Peyer's patch (tissue), 4 donors: ENCODE measurements around the gene CMPK2. TPM values are rescaled to one million over a fixed set of nuclear protein-coding genes. Genes with fewer than 3 reads are reported as not detected.

ENCODE experiments used
- DNase-seq, 3 donors: peaks; one replicate each; pipeline ENCODE4 v3.0.0-alpha.2; 2017 to 2019
- H3K27ac ChIP-seq, 4 donors: fragments of 200-600 bp; sonication (generic); one replicate each; pipeline ENCODE4 v1.5.1; 2016 to 2019
- H3K27me3 ChIP-seq, 2 donors: fragments of 200-600 bp; sonication (generic); one replicate each; pipeline ENCODE4 v1.5.1; 2019
- H3K36me3 ChIP-seq, 3 donors: fragments of 200-600 bp; sonication (generic); one replicate each; pipeline ENCODE4 v1.5.1; 2016 to 2019
- H3K4me1 ChIP-seq, 4 donors: fragments of 200-600 bp; sonication (generic); one replicate each; pipeline ENCODE4 v1.5.1; 2016 to 2019
- H3K4me3 ChIP-seq, 4 donors: fragments of 200-600 bp; sonication (generic); 1 replicate in 3 of 4; 2 replicates in 1 of 4; pipeline ENCODE4 v1.5.1; 2016 to 2019; ENCODE audit warnings: mild to moderate bottlenecking in 1 of 4
- H3K9me3 ChIP-seq, 4 donors: fragments of 200-600 bp; sonication (generic); one replicate each; pipeline ENCODE4 v1.5.1; 2016 to 2019; ENCODE audit warnings: mild to moderate bottlenecking in 1 of 4
- POLR2A ChIP-seq, 2 donors: fragments of 450-650 bp; IDR thresholded peaks; one replicate each; pipeline ENCODE4 v1.5.1; 2017; ENCODE audit warnings: antibody characterized with exemption in 2 of 2, mild to moderate bottlenecking in 2 of 2, moderate library complexity in 2 of 2
- total RNA-seq, 4 donors: library from RNA; depleted of rRNA; stranded (reverse); fragments of >200 nt; gene quantifications; one replicate each; pipeline ENCODE4 v1.1.0, GENCODE V29; 2016
- TF ChIP-seq, protein P1 (sequence below), 6 experiments: fragments of 450-650 bp in 4 of 6; fragments of 200-600 bp in 2 of 6; sonication (generic) in 1 of 6; IDR thresholded peaks; one replicate each; pipeline ENCODE4 v1.5.1; 2017 to 2019; ENCODE audit warnings: antibody characterized with exemption in 6 of 6, mild to moderate bottlenecking in 3 of 6, moderate library complexity in 1 of 6

CMPK2 gene
- total RNA-seq, 4 donors from 2014 or later, result 7.4 to 13.2 (median 11.4) TPM

DNA sequence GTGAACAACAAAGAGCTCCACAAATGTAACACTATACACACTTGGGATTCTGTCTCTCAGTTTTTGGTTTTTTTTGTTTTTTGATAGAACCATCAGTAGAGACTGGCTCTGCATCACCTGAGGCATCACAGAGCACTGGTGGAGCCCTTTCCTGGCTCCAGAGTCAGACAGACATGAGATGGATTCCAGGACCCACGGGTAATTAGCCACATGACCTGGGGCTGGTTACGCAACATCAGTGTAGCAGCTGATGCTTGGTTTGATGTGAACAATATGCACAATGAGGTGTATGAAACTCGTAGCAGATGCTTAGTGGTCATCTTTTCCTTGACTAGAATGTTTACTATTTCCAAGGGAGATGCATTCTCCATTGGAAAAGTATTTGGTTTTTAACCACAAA is 40.7 kb downstream of the CMPK2 start:
- no peak for DNase-seq
- H3K36me3 ChIP-seq, result no peaks in the 10 kb centered on the region
- H3K4me1 ChIP-seq, result no peaks in the 10 kb centered on the region
- TF ChIP-seq, protein P1, sequence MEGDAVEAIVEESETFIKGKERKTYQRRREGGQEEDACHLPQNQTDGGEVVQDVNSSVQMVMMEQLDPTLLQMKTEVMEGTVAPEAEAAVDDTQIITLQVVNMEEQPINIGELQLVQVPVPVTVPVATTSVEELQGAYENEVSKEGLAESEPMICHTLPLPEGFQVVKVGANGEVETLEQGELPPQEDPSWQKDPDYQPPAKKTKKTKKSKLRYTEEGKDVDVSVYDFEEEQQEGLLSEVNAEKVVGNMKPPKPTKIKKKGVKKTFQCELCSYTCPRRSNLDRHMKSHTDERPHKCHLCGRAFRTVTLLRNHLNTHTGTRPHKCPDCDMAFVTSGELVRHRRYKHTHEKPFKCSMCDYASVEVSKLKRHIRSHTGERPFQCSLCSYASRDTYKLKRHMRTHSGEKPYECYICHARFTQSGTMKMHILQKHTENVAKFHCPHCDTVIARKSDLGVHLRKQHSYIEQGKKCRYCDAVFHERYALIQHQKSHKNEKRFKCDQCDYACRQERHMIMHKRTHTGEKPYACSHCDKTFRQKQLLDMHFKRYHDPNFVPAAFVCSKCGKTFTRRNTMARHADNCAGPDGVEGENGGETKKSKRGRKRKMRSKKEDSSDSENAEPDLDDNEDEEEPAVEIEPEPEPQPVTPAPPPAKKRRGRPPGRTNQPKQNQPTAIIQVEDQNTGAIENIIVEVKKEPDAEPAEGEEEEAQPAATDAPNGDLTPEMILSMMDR (IDR thresholded peaks at IDR 0.05), result no peak
- no peak for TF ChIP-seq POLR2A (IDR thresholded peaks at IDR 0.05)
- H3K27ac ChIP-seq, result no peak overlapping the region
- no peak overlapping the region for H3K4me3 ChIP-seq
- no peaks in the 10 kb centered on the region for H3K27me3 ChIP-seq
- no peaks in the 10 kb centered on the region for H3K9me3 ChIP-seq

DNA sequence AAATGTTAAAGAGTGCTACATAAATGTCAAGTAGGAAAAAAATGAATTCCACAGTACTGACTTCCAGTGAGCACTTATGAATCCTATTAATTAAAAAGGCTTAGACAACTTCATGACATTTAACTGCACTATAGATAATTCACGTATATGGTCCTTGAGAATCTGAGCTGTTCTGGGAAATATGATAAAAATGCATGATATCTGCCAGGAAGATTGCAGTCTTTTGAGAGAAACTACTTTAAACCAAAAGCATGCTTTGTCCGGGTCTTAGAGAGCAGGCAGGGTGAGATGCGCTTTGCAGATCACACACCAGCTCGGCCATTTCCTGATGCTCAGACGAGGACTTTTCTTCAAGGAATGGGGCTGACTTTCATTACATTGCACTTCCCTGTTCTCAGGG is 42.6 kb downstream of the CMPK2 start:
- H3K27me3 ChIP-seq, result no peaks in the 10 kb centered on the region
- no peak for DNase-seq
- TF ChIP-seq, protein P1 (IDR thresholded peaks at IDR 0.05), result no peak
- no peak for TF ChIP-seq POLR2A (IDR thresholded peaks at IDR 0.05)
- H3K36me3 ChIP-seq, result no peaks in the 10 kb centered on the region
- no peaks in the 10 kb centered on the region for H3K4me1 ChIP-seq
- no peak overlapping the region for H3K4me3 ChIP-seq
- no peaks in the 10 kb centered on the region for H3K9me3 ChIP-seq
- H3K27ac ChIP-seq, result no peak overlapping the region

DNA sequence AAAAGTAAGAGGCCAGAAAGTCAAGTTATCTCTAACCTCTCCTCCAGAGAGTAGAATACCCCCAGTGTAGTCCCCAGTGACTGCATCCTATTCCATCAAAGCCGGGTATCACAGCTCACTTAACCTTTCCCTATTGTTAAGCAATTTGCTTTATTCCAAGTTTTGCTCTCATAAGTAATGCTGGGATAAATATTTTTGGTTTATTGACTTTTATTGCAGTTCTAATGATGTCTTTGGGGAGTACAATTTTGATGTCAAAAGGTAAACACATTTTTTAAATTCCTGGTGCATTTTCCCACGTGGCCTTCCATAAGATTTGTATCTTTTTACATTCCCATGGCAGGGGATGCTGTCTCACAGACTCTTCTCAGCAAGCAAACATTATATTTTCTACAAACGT is 43.3 kb downstream of the CMPK2 start:
- no peak for DNase-seq
- no peaks in the 10 kb centered on the region for H3K4me1 ChIP-seq
- TF ChIP-seq, protein P1 (IDR thresholded peaks at IDR 0.05), result no peak
- TF ChIP-seq POLR2A (IDR thresholded peaks at IDR 0.05), result no peak
- no peaks in the 10 kb centered on the region for H3K9me3 ChIP-seq
- no peaks in the 10 kb centered on the region for H3K36me3 ChIP-seq
- no peak overlapping the region for H3K27ac ChIP-seq
- H3K4me3 ChIP-seq, result no peak overlapping the region
- H3K27me3 ChIP-seq, result no peaks in the 10 kb centered on the region

DNA sequence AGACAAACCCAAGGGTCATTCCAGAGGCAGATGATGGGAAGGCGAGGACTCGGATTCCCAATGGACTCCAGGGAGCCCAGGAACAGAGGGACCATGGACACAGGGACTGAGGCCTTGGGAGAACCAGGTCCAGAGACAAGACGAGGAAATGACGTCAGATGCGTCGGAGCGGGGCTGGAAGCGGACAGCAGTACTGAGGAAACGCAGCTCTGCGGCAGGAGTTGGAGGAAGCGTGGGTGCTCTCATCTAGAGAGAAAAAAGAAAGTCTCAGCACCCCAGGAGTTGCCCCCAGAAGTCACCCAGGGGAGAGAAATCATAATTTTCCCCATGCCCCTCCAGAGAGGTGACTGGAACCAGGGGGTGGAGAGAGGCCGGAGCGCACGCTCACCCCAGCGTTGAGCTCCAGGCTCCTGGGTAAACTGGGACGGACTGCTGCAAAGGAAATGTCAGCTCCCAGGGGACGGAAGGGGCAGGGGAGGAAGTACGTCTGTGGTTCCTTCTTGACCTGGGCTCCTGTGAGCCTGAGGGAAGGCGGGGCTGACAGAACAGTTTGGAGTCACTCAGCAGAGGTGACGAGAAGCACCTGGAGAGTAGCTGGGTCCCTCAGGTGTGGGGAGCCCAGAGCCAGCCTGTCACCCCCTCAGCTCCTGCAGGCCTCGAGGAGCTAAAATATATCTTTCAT is 44.7 kb downstream of the CMPK2 start:
- H3K27ac ChIP-seq, result no peak overlapping the region
- H3K9me3 ChIP-seq, result no peaks in the 10 kb centered on the region
- no peak overlapping the region for H3K4me3 ChIP-seq
- H3K4me1 ChIP-seq, result no peaks in the 10 kb centered on the region
- TF ChIP-seq POLR2A (IDR thresholded peaks at IDR 0.05), result no peak
- TF ChIP-seq, protein P1 (IDR thresholded peaks at IDR 0.05), result no peak
- no peak for DNase-seq
- no peaks in the 10 kb centered on the region for H3K27me3 ChIP-seq
- H3K36me3 ChIP-seq, result no peaks in the 10 kb centered on the region

DNA sequence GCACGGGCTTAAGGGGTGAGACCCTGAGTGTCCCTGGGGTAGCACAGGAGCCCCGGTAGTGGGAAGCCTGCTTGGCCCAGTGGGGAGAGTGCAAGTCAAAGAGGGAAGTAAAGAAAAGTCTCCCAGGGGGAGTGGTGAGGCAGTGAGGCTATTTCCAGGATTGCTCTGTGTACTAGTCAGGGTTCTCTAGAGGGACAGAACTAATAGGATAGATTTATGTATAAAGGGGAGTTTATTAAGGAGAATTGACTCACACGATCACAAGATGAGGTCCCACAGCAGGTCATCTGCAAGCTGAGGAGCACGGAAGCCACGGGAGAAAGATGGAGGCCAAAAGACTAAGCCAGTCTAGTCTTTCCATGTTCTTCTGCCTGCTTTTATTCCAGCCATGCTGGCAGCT is 45.5 kb downstream of the CMPK2 start:
- Histone ChIP-seq H3K4me1 (no peaks in the 10 kb centered on the region), H3K27ac (no peak overlapping the region), H3K36me3 (no peaks in the 10 kb centered on the region), H3K9me3 (no peaks in the 10 kb centered on the region), H3K27me3 (no peaks in the 10 kb centered on the region), H3K4me3 (no peak overlapping the region)
- DNase-seq, result no peak
- TF ChIP-seq POLR2A (IDR thresholded peaks at IDR 0.05), result no peak
- TF ChIP-seq, protein P1 (IDR thresholded peaks at IDR 0.05), result no peak

DNA sequence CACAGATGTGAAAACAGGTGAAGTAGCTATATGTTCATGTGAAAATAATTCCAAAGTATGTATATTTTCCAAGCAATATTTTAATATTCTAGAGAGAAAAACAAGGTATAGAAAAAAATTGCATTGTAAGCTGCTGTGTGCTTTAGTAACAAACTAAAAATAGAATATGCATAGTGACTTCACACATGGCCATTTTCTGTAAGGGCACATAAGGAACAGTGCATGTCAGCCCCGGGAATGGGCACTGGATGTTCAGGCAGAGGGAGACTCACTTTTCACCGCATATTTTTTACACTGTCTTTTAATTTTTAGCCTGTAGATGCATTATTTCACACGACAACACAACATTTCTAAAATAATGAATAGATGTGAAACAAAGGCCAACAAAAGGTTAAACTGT is 46.0 kb downstream of the CMPK2 start:
- TF ChIP-seq, protein P1 (IDR thresholded peaks at IDR 0.05), result no peak
- no peak for TF ChIP-seq POLR2A (IDR thresholded peaks at IDR 0.05)
- no peak for DNase-seq
- no peak overlapping the region for H3K4me3 ChIP-seq

More for the DNA sequence above, 46.0 kb downstream of the CMPK2 start:
- no peaks in the 10 kb centered on the region for H3K4me1 ChIP-seq
- H3K9me3 ChIP-seq, result no peaks in the 10 kb centered on the region
- no peaks in the 10 kb centered on the region for H3K27me3 ChIP-seq
- no peak overlapping the region for H3K27ac ChIP-seq
- no peaks in the 10 kb centered on the region for H3K36me3 ChIP-seq
